ENCODE data around the gene VCL.
"Not testable (repeated sequence)": the region's sequence is repeated elsewhere in the genome, so short reads cannot be mapped to it uniquely, and the experiment has no call there.

Gene VCL

GRCh38 chr10:73992899-73993788 is 4.8 kb upstream of the VCL start:
- no peak overlapping the region for H3K27ac ChIP-seq (ENCODE audit: low read depth, low read length)
- no peak overlapping the region for H3K4me3 ChIP-seq (ENCODE audit: low read depth, low read length)
- no peak overlapping the region for H3K9ac ChIP-seq (ENCODE audit: low read depth, low read length)
- no peaks in the 10 kb centered on the region for H3K27me3 ChIP-seq (ENCODE audit: control insufficient read depth, insufficient read depth, low read length)
- H3K4me1 ChIP-seq (ENCODE audit: control insufficient read depth, insufficient read depth, low read length) = peaks cover 4% of the 10 kb centered on the region; the same call in 1 of the 2 replicates
- no peaks in the 10 kb centered on the region for H3K36me3 ChIP-seq (ENCODE audit: control insufficient read depth, insufficient read depth, low read length)
- H3K9me3 ChIP-seq (ENCODE audit: control insufficient read depth, insufficient read depth, low read length) = no peaks in the 10 kb centered on the region

DNA sequence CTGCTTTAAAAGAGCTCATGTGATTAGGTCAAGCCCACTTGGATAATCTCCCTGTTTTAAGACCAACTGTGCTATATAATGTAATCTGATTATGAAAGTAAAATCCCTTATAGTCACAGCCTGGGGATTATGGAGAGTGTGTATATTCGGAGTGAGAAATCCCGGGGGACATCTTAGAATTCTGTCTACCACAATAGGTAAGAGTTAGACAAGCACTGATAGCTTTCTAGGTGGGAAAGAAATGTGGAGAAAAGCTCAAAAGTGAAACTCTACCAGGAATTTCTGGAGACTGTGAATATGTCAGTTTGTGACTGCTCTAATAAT is 2.9 kb upstream of the VCL start:
- peaks cover 4% of the 10 kb centered on the region; the same call in 1 of the 2 replicates for H3K4me1 ChIP-seq (ENCODE audit: control insufficient read depth, insufficient read depth, low read length)
- peaks cover 8% of the 10 kb centered on the region; the same call in 1 of the 2 replicates for H3K36me3 ChIP-seq (ENCODE audit: control insufficient read depth, insufficient read depth, low read length)
- no peak overlapping the region for H3K4me3 ChIP-seq (ENCODE audit: low read depth, low read length)
- no peaks in the 10 kb centered on the region for H3K27me3 ChIP-seq (ENCODE audit: control insufficient read depth, insufficient read depth, low read length)
- H3K9me3 ChIP-seq (ENCODE audit: control insufficient read depth, insufficient read depth, low read length) = no peaks in the 10 kb centered on the region
- H3K9ac ChIP-seq (ENCODE audit: low read depth, low read length) = no peak overlapping the region
- H3K27ac ChIP-seq (ENCODE audit: low read depth, low read length) = no peak overlapping the region

DNA sequence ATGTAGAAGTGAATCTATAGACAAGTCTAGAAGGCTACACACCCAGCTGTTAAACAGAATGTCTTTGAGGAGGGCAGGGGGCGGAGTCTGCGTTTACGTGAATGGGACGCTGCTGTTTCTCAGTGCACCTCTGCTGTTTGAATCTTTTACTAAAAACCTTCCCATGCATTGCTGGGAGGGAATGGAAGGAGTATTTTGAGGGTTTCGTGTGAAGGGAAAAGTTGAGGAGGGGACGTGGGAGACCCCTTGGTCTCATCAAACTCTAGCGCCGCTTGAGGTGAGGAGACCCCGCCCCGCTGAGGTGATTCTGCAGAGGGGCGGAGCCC is 492 bp upstream of the VCL start:
- Histone ChIP-seq H3K27me3 (ENCODE audit: control insufficient read depth, insufficient read depth, low read length) (no peaks in the 10 kb centered on the region), H3K4me3 (ENCODE audit: low read depth, low read length) (peak overlapping the region; percentile 77), H3K4me1 (ENCODE audit: control insufficient read depth, insufficient read depth, low read length) (peaks cover 15% of the 10 kb centered on the region; the same call in 1 of the 2 replicates), H3K9ac (ENCODE audit: low read depth, low read length) (peak overlapping the region; percentile 71), H3K9me3 (ENCODE audit: control insufficient read depth, insufficient read depth, low read length) (no peaks in the 10 kb centered on the region), H3K27ac (ENCODE audit: low read depth, low read length) (peak overlapping the region; percentile 92), H3K36me3 (ENCODE audit: control insufficient read depth, insufficient read depth, low read length) (peaks cover 28% of the 10 kb centered on the region)

GRCh38 chr10:73998623-73998928 is 660 bp downstream of the VCL start:
- Histone ChIP-seq H3K27ac (ENCODE audit: low read depth, low read length) (peak overlapping the region; percentile 98), H3K9ac (ENCODE audit: low read depth, low read length) (peak overlapping the region; percentile 99), H3K36me3 (ENCODE audit: control insufficient read depth, insufficient read depth, low read length) (peaks cover 35% of the 10 kb centered on the region), H3K4me3 (ENCODE audit: low read depth, low read length) (peak overlapping the region; percentile 100), H3K9me3 (ENCODE audit: control insufficient read depth, insufficient read depth, low read length) (no peaks in the 10 kb centered on the region), H3K4me1 (ENCODE audit: control insufficient read depth, insufficient read depth, low read length) (peaks cover 15% of the 10 kb centered on the region; the same call in 1 of the 2 replicates), H3K27me3 (ENCODE audit: control insufficient read depth, insufficient read depth, low read length) (no peaks in the 10 kb centered on the region)

GRCh38 chr10:73998929-73999691 is 1.2 kb downstream of the VCL start:
- Histone ChIP-seq H3K27me3 (ENCODE audit: control insufficient read depth, insufficient read depth, low read length) (no peaks in the 10 kb centered on the region), H3K4me3 (ENCODE audit: low read depth, low read length) (peak overlapping the region; percentile 100), H3K36me3 (ENCODE audit: control insufficient read depth, insufficient read depth, low read length) (peaks cover 39% of the 10 kb centered on the region), H3K9me3 (ENCODE audit: control insufficient read depth, insufficient read depth, low read length) (no peaks in the 10 kb centered on the region), H3K27ac (ENCODE audit: low read depth, low read length) (peak overlapping the region; percentile 98), H3K4me1 (ENCODE audit: control insufficient read depth, insufficient read depth, low read length) (peaks cover 15% of the 10 kb centered on the region), H3K9ac (ENCODE audit: low read depth, low read length) (peak overlapping the region; percentile 99)

- H3K9me3 ChIP-seq (ENCODE audit: control insufficient read depth, insufficient read depth, low read length) = no peaks in the 10 kb centered on the region
- peaks cover 15% of the 10 kb centered on the region for H3K4me1 ChIP-seq (ENCODE audit: control insufficient read depth, insufficient read depth, low read length)
- H3K27ac ChIP-seq (ENCODE audit: low read depth, low read length) = peak overlapping the region; percentile 98
- H3K36me3 ChIP-seq (ENCODE audit: control insufficient read depth, insufficient read depth, low read length) = peaks cover 43% of the 10 kb centered on the region
- H3K4me3 ChIP-seq (ENCODE audit: low read depth, low read length) = peak overlapping the region; percentile 100
- peak overlapping the region; percentile 99 for H3K9ac ChIP-seq (ENCODE audit: low read depth, low read length)
- no peaks in the 10 kb centered on the region for H3K27me3 ChIP-seq (ENCODE audit: control insufficient read depth, insufficient read depth, low read length)
Measured at GRCh38 chr10:73999703-74000102, 1.8 kb downstream of the VCL start.

DNA sequence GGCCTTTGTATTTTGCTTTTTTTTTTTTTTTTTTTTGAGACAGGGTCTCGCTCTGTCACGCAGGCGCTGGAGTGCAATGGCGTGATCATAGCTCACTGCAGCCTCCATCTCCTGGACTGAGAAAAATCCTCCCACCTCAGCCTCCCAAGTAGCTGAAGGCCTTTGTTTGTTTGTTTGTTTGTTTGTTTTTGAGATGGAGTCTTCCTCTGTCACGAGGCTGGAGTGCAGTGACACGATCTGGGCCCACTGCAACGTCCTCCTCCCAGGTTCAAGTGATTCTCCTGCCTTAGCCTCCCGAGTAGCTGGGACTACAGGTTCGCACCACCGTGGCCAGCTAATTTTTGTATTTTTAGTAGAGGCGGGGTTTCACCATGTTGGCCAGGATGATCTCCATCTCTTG is 2.3 kb downstream of the VCL start:
- H3K27me3 ChIP-seq (ENCODE audit: control insufficient read depth, insufficient read depth, low read length); H3K9me3 ChIP-seq (ENCODE audit: control insufficient read depth, insufficient read depth, low read length); H3K27ac ChIP-seq (ENCODE audit: low read depth, low read length): not testable (repeated sequence)
- Histone ChIP-seq H3K4me3 (ENCODE audit: low read depth, low read length) (peak overlapping the region; percentile 100), H3K4me1 (ENCODE audit: control insufficient read depth, insufficient read depth, low read length) (peaks cover 15% of the 10 kb centered on the region), H3K9ac (ENCODE audit: low read depth, low read length) (peak overlapping the region; percentile 99), H3K36me3 (ENCODE audit: control insufficient read depth, insufficient read depth, low read length) (peaks cover 46% of the 10 kb centered on the region)

GRCh38 chr10:74000892-74001669 is 3.2 kb downstream of the VCL start:
- Histone ChIP-seq H3K27me3 (ENCODE audit: control insufficient read depth, insufficient read depth, low read length) (no peaks in the 10 kb centered on the region), H3K9ac (ENCODE audit: low read depth, low read length) (peak overlapping the region; percentile 30; the same call in 1 of the 2 replicates), H3K9me3 (ENCODE audit: control insufficient read depth, insufficient read depth, low read length) (no peaks in the 10 kb centered on the region), H3K4me1 (ENCODE audit: control insufficient read depth, insufficient read depth, low read length) (peaks cover 15% of the 10 kb centered on the region), H3K36me3 (ENCODE audit: control insufficient read depth, insufficient read depth, low read length) (peaks cover 48% of the 10 kb centered on the region), H3K27ac (ENCODE audit: low read depth, low read length) (no peak overlapping the region), H3K4me3 (ENCODE audit: low read depth, low read length) (peak overlapping the region; percentile 100)

DNA sequence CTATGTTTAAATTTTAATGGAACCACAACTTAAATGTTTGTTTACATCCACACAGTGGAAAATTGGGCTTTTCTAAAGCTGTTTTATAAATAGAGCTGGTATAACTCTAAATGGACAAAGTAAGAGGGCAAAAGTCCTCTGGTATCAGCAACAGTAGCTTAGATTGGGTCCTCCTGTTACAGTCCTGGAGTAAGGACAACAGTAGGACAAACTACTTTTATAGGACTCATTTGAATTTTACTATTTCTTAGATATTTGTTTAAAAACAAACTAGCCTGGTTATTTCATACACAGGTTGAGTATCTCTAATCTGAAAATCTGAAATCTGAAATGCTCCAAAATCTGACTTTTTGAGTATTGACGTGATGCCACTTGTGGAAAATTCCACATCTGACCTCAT is 8.4 kb downstream of the VCL start:
- no peak overlapping the region for H3K9ac ChIP-seq (ENCODE audit: low read depth, low read length)
- no peak overlapping the region for H3K27ac ChIP-seq (ENCODE audit: low read depth, low read length)
- H3K36me3 ChIP-seq (ENCODE audit: control insufficient read depth, insufficient read depth, low read length) = peaks cover 42% of the 10 kb centered on the region
- peaks cover 12% of the 10 kb centered on the region for H3K4me1 ChIP-seq (ENCODE audit: control insufficient read depth, insufficient read depth, low read length)
- no peaks in the 10 kb centered on the region for H3K27me3 ChIP-seq (ENCODE audit: control insufficient read depth, insufficient read depth, low read length)
- H3K4me3 ChIP-seq (ENCODE audit: low read depth, low read length) = no peak overlapping the region
- H3K9me3 ChIP-seq (ENCODE audit: control insufficient read depth, insufficient read depth, low read length) = no peaks in the 10 kb centered on the region

- Histone ChIP-seq H3K4me3 (ENCODE audit: low read depth, low read length) (no peak overlapping the region), H3K4me1 (ENCODE audit: control insufficient read depth, insufficient read depth, low read length) (peaks cover 19% of the 10 kb centered on the region), H3K9ac (ENCODE audit: low read depth, low read length) (no peak overlapping the region), H3K9me3 (ENCODE audit: control insufficient read depth, insufficient read depth, low read length) (no peaks in the 10 kb centered on the region), H3K27me3 (ENCODE audit: control insufficient read depth, insufficient read depth, low read length) (no peaks in the 10 kb centered on the region), H3K36me3 (ENCODE audit: control insufficient read depth, insufficient read depth, low read length) (peaks cover 34% of the 10 kb centered on the region), H3K27ac (ENCODE audit: low read depth, low read length) (peak overlapping the region; percentile 29)
Measured at GRCh38 chr10:74008212-74008731, 10.4 kb downstream of the VCL start.

Data from HUES48 (cell line).